GM12878 (cell line): ENCODE measurements around the gene BCAP31. TPM values are rescaled to one million over a fixed set of nuclear protein-coding genes. Genes with fewer than 3 reads are reported as not detected.

Experiments used
- ATAC-seq: fragments of 200-7000 bp; cut with Tn5 transposase; 3 replicates; pipeline ENCODE4 v1.9.1; 2020; ENCODE audit warnings: mild to moderate bottlenecking, moderate library complexity
- BruUV-seq: library from RNA; stranded (reverse); fragments of 400-500 nt; replicated peaks from 2 replicates; lab custom pipeline; 2021; lab: Mats Ljungman, UMichigan
- CTCF ChIA-PET: fragments of 300-600 bp; sonication (Branson Sonifier 250); formaldehyde crosslinking; extraction: SDS; loops from one replicate; lab custom pipeline; 2021; ENCODE audit warnings: inconsistent platforms; lab: Yijun Ruan, JAX
- POLR2A ChIA-PET: fragments of 350-600 bp; formaldehyde crosslinking; extraction: SDS; loops from one replicate; lab custom pipeline; 2021; ENCODE audit warnings: inconsistent platforms; lab: Charles Lee
- RAD21 ChIA-PET: fragments of 300-600 bp; sonication (Branson Sonifier 250); formaldehyde crosslinking; loops from one replicate; lab custom pipeline; 2023; ENCODE audit warnings: antibody characterized with exemption; ENCODE audit not compliant: unreplicated experiment; lab: Charles Lee
- SMC1A ChIA-PET: fragments of 300-600 bp; sonication (Branson Sonifier 250); formaldehyde crosslinking; loops from one replicate; lab custom pipeline; 2023; ENCODE audit not compliant: unreplicated experiment, uncharacterized antibody; lab: Charles Lee
- DNase-seq: peaks from one replicate; pipeline ENCODE4 v3.0.0-alpha.2; 2011; ENCODE audit warnings: low read depth, low spot score
- FAIRE-seq: peaks from 3 replicates; lab custom pipeline; 2011; peaks lifted over from hg19 to GRCh38; lab: Jason Lieb, UNC
- H2AFZ ChIP-seq: 2 replicates; pipeline ENCODE4 v1.6.0; 2011; ENCODE audit warnings: low read depth, low read length, control low read depth; ENCODE audit not compliant: control insufficient read depth
- H3K27ac ChIP-seq: 2 replicates; pipeline ENCODE4 v1.5.1; 2011; ENCODE audit warnings: control low read depth; ENCODE audit not compliant: control insufficient read depth, insufficient read depth
- H3K27me3 ChIP-seq, 2 experiments: replicated peaks in 1 of 2; 2 replicates each; pipeline versions ENCODE4 v1.6.0 to v1.6.1; 2011; ENCODE audit warnings: low read length in 1 of 2; ENCODE audit not compliant: control insufficient read depth in 2 of 2, insufficient read depth in 2 of 2
- H3K36me3 ChIP-seq, 2 experiments: 2 replicates each; pipeline ENCODE4 v1.5.1; 2011; ENCODE audit warnings: low read length in 1 of 2; ENCODE audit not compliant: control insufficient read depth in 2 of 2, insufficient read depth in 2 of 2
- H3K4me1 ChIP-seq: 2 replicates; pipeline ENCODE4 v1.6.1; 2011; ENCODE audit warnings: mild to moderate bottlenecking, low read length, moderate library complexity, mixed read lengths; ENCODE audit not compliant: control insufficient read depth, insufficient read depth
- H3K4me2 ChIP-seq: 2 replicates; pipeline ENCODE4 v1.6.0; 2011; ENCODE audit warnings: control low read depth; ENCODE audit not compliant: control insufficient read depth, insufficient read depth
- H3K4me3 ChIP-seq: fragments of 200-600 bp; sonication (generic); 2 replicates; pipeline ENCODE4 v1.5.1; 2016
- H3K79me2 ChIP-seq: 2 replicates; pipeline ENCODE4 v1.6.0; 2011; ENCODE audit warnings: low read length; ENCODE audit not compliant: control insufficient read depth, insufficient read depth
- H3K9ac ChIP-seq: 2 replicates; pipeline ENCODE4 v1.8.0; 2011; ENCODE audit warnings: low read length, control low read depth, mixed read lengths; ENCODE audit not compliant: control insufficient read depth, insufficient read depth
- H3K9me3 ChIP-seq: replicated peaks from 3 replicates; pipeline ENCODE4 v1.5.1; 2011; ENCODE audit warnings: mild to moderate bottlenecking, low read length; ENCODE audit not compliant: control insufficient read depth, insufficient read depth
- H4K20me1 ChIP-seq: 2 replicates; pipeline ENCODE4 v1.6.0; 2011; ENCODE audit not compliant: control insufficient read depth, insufficient read depth
- CTCF ChIP-seq, 3 experiments: IDR thresholded peaks in 2 of 3; conservative IDR thresholded peaks in 1 of 3; 2 replicates each; pipeline ENCODE4 v1.5.1; 2011; ENCODE audit warnings: low read depth in 3 of 3, low read length in 3 of 3, mild to moderate bottlenecking in 3 of 3, control low read depth in 2 of 3, moderate library complexity in 2 of 3, inconsistent platforms in 1 of 3, mixed read lengths in 1 of 3; ENCODE audit not compliant: control insufficient read depth in 2 of 3, insufficient read depth in 1 of 3; ENCODE audit errors: extremely low read depth in 1 of 3
- FOXK2 ChIP-seq: fragments of 450-650 bp; IDR thresholded peaks from 2 replicates; pipeline ENCODE4 v1.6.1; 2017; ENCODE audit warnings: mild to moderate bottlenecking, moderate library complexity
- TCF12 ChIP-seq: IDR thresholded peaks from 2 replicates; pipeline ENCODE4 v1.6.1; 2011; ENCODE audit warnings: low read depth, mild to moderate bottlenecking, low read length
- WGBS: methylation state at CpG from one replicate; pipeline ENCODE4 v1.1.6; 2016; ENCODE audit warnings: low lambda C conversion rate; ENCODE audit not compliant: insufficient replicate concordance, insufficient coverage; ENCODE audit errors: missing lambda C conversion rate; 5-methylcytosine and 5-hydroxymethylcytosine counted together
- in situ Hi-C: fragments of 300-500 bp; cut with MboI; formaldehyde crosslinking; loops from 9 replicates; pipeline ENCODE4 v1.14.3; 2018; ENCODE audit warnings: mixed read lengths
- intact Hi-C: fragments of 100-400 bp; cut with micrococcal nuclease; formaldehyde crosslinking; loops from one replicate; pipeline ENCODE4 v1.14.2; 2022; ENCODE audit not compliant: unreplicated experiment
- polyA plus RNA-seq, 11 experiments: library from polyadenylated mRNA; depleted of rRNA in 4 of 11; unstranded in 6 of 11; stranded (reverse) in 5 of 11; fragments of >200 nt; fragmentation: Nextera tagmentation in 4 of 11; fragmentation: Illumina TruSeq in 1 of 11; extraction: Ambion mirVana in 4 of 11; extraction: Trizol in 1 of 11; gene quantifications; 1 replicate in 1 of 11; 2 replicates in 10 of 11; pipeline versions ENCODE4 v1.2.1 to v1.2.3, GENCODE V29; 2011 to 2016; ENCODE audit warnings: inconsistent platforms in 2 of 11, missing spikeins in 2 of 11, low read depth in 1 of 11
- total RNA-seq, 4 experiments: library from RNA; depleted of rRNA in 3 of 4; stranded (reverse); fragments of >200 nt in 3 of 4; fragmentation: Illumina TruSeq in 1 of 4; extraction: Trizol in 1 of 4; gene quantifications; 2 replicates each; pipeline versions ENCODE4 v1.2.1 to v1.2.3, GENCODE V29; 2013 to 2021

Gene BCAP31
- total and polyA plus RNA-seq, 10 of the 15 experiments (the other 5 are each of a cell fraction or from before 2014, with no cell fraction given): 63.1 to 246 (median 95.6) TPM

DNA sequence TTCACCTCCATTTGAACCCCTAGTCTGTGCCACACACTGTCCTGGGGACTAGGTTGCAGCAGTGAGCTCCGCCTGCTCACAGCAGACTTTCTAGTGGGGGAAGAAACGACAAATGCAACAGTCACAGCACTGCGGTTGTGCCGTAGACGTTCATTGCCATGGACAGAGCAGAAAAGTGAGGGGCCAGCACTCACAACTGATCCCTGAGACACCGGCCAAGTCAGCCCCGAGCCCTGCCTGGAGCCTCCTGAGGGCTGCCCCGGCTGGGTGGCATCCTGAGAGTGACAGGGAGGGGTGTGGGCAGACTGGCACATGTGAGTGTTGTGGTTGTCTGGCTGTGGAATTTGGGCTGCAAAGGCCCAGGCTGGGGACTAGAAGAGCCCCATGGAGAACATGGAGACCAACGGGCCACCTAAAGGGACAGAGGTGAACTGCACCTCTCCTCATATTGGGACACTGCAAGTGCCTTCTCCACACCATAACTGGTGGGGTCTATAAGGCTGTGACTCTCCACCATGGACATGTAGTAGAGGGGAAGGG lies 72.6 kb downstream of the BCAP31 start:
- Histone ChIP-seq H3K4me1 (no peaks in the 10 kb centered on the region), H2AFZ (no peak overlapping the region), H3K36me3 (no peaks in the 10 kb centered on the region), H4K20me1 (no peaks in the 10 kb centered on the region), H3K4me3 (no peak overlapping the region), H3K27me3 (no peaks in the 10 kb centered on the region; a peak in 1 of 4 replicates), H3K9me3 (no peaks in the 10 kb centered on the region; the same call in 2 of the 3 replicates), H3K79me2 (no peaks in the 10 kb centered on the region), H3K4me2 (no peak overlapping the region), H3K27ac (no peak overlapping the region), H3K9ac (no peak overlapping the region)
- FAIRE-seq (no peak), DNase-seq (no peak), ATAC-seq (peak; percentile 85)
- in situ Hi-C loops: loop anchor here (10.0 kb wide), 1 partner anchor 117 kb away; no protein-coding TSS in a partner anchor
- ChIA-PET SMC1A (interaction anchor here (1.5 kb wide), 1 partner anchor 70 kb away, joined by 3 read pairs; no protein-coding TSS in a partner anchor), RAD21 (interaction anchor here (0.9 kb wide), 1 partner anchor 112 kb away, joined by 3 read pairs; no protein-coding TSS in a partner anchor), CTCF (interaction anchor here (0.6 to 2.0 kb wide), 5 partner anchors 10 to 112 kb away, joined by 3 to 8 read pairs (median 4); no protein-coding TSS in a partner anchor), POLR2A (no interaction called here)
- no peak for TF ChIP-seq FOXK2
- TF ChIP-seq CTCF (IDR thresholded peaks at IDR 0.05 in 2 of 3, conservative IDR thresholded peaks at IDR 0.05 in 1 of 3; ENCODE audit: control insufficient read depth in 2 of 3, extremely low read depth in 1 of 3, insufficient read depth in 1 of 3, low read depth in 3 of 3, low read length in 3 of 3): peak; percentile 12 to 48 (median 31); a peak in 4 of 6 replicates
- TF ChIP-seq TCF12: no peak
- BruUV-seq: no TSS peak
- intact Hi-C loops: no loop called here
- 34% methylated on average over 9 of the region's 9 CpGs for WGBS
